WTC11 (cell line): Measurements from ENCODE around the gene RPS27A. TPM values are rescaled to one million over a fixed set of nuclear protein-coding genes. Genes with fewer than 3 reads are reported as not detected.
"Not testable (repeated sequence)": the region's sequence is repeated elsewhere in the genome, so short reads cannot be mapped to it uniquely, and the experiment has no call there.

ENCODE experiments used
- ATAC-seq: fragments of 200-7000 bp; cut with Tn5 transposase; 2 replicates; pipeline ENCODE4 v1.10.0; 2021; ENCODE audit warnings: mild to moderate bottlenecking, moderate library complexity
- CTCF ChIA-PET: fragments of 300-600 bp; sonication (Branson Sonifier 250); formaldehyde crosslinking; loops from one replicate; lab custom pipeline; 2021; ENCODE audit warnings: antibody characterized with exemption; lab: Charles Lee
- POLR2A ChIA-PET: fragments of 350-600 bp; sonication (Branson Sonifier 250); formaldehyde crosslinking; loops from one replicate; lab custom pipeline; 2021; ENCODE audit warnings: antibody characterized with exemption; lab: Charles Lee
- DNase-seq: peaks from one replicate; pipeline ENCODE4 v3.0.0; 2021; ENCODE audit warnings: low spot score
- H3K27ac Mint-ChIP-seq: 2 replicates; pipeline ENCODE4 v1.8.0; 2021; ENCODE audit warnings: mixed read lengths
- H3K27me3 Mint-ChIP-seq: 2 replicates; pipeline ENCODE4 v1.8.0; 2021; ENCODE audit warnings: low read depth, mild to moderate bottlenecking, moderate library complexity, mixed read lengths
- H3K36me3 Mint-ChIP-seq: 2 replicates; pipeline ENCODE4 v1.8.0; 2021; ENCODE audit warnings: mixed read lengths
- H3K4me1 Mint-ChIP-seq: 2 replicates; pipeline ENCODE4 v1.8.0; 2022; ENCODE audit warnings: mixed read lengths
- H3K4me3 Mint-ChIP-seq: 2 replicates; pipeline ENCODE4 v1.8.0; 2021; ENCODE audit warnings: mild to moderate bottlenecking, moderate library complexity, mixed read lengths
- H3K9me3 Mint-ChIP-seq: 2 replicates; pipeline ENCODE4 v1.8.0; 2021; ENCODE audit warnings: mixed read lengths
- HMGXB4 ChIP-seq: sonication (generic); formaldehyde crosslinking; IDR thresholded peaks from 2 replicates; pipeline ENCODE4 v1.8.1; 2023; ENCODE audit warnings: mild to moderate bottlenecking, moderate library complexity, missing genetic modification reagents
- IRF2 ChIP-seq: sonication (generic); formaldehyde crosslinking; IDR thresholded peaks from 2 replicates; pipeline ENCODE4 v1.8.0; 2022; ENCODE audit warnings: low read depth, missing genetic modification reagents, borderline replicate concordance
- NR1H2 ChIP-seq: sonication (generic); formaldehyde crosslinking; IDR thresholded peaks from 2 replicates; pipeline ENCODE4 v1.9.0; 2021; ENCODE audit warnings: mild to moderate bottlenecking, moderate library complexity, missing genetic modification reagents
- RORB ChIP-seq: fragments of 250-450 bp; sonication (Bioruptor Pico); IDR thresholded peaks from 2 replicates; pipeline ENCODE4 v1.9.0; 2021; ENCODE audit warnings: mild to moderate bottlenecking
- SMAD4 ChIP-seq: sonication (generic); formaldehyde crosslinking; IDR thresholded peaks from 2 replicates; pipeline ENCODE4 v1.8.0; 2022; ENCODE audit warnings: mild to moderate bottlenecking, missing genetic modification reagents
- SP1 ChIP-seq: sonication (generic); formaldehyde crosslinking; conservative IDR thresholded peaks from 2 replicates; pipeline ENCODE4 v1.8.1; 2022; ENCODE audit warnings: missing genetic modification reagents
- TP53 ChIP-seq: sonication (generic); formaldehyde crosslinking; IDR thresholded peaks from 2 replicates; pipeline ENCODE4 v1.8.1; 2023; ENCODE audit warnings: mild to moderate bottlenecking, missing genetic modification reagents
- ZMAT4 ChIP-seq: fragments of 250-450 bp; sonication (Bioruptor Pico); IDR thresholded peaks from 2 replicates; pipeline ENCODE4 v1.9.0; 2021; ENCODE audit warnings: mild to moderate bottlenecking
- ZNF138 ChIP-seq: sonication (generic); formaldehyde crosslinking; conservative IDR thresholded peaks from 2 replicates; pipeline ENCODE4 v1.8.1; 2022; ENCODE audit warnings: mild to moderate bottlenecking, moderate library complexity, missing genetic modification reagents
- ZNF263 ChIP-seq: sonication (generic); formaldehyde crosslinking; IDR thresholded peaks from 2 replicates; pipeline ENCODE4 v1.8.1; 2022; ENCODE audit warnings: low read depth, mild to moderate bottlenecking, moderate library complexity, missing genetic modification reagents
- ZNF423 ChIP-seq: fragments of 250-450 bp; sonication (Bioruptor Pico); IDR thresholded peaks from 2 replicates; pipeline ENCODE4 v2.1.2; 2022; ENCODE audit warnings: mild to moderate bottlenecking, moderate library complexity
- total RNA-seq: library from RNA; stranded (reverse); gene quantifications from 3 replicates; pipeline ENCODE4 v1.2.3, GENCODE V29; 2021
- TF ChIP-seq, protein P1 (sequence below): fragments of 200-600 bp; IDR thresholded peaks from 2 replicates; pipeline ENCODE4 v1.8.0; 2022; ENCODE audit warnings: antibody characterized with exemption
- TF ChIP-seq, protein P2 (sequence below): sonication (generic); formaldehyde crosslinking; IDR thresholded peaks from 2 replicates; pipeline ENCODE4 v1.8.0; 2022; ENCODE audit warnings: missing genetic modification reagents

The RPS27A gene
- total RNA-seq, 1 experiment from 2014 or later = 1,424 TPM

- no peak for TF ChIP-seq HMGXB4 (CRISPR knock-in tag)
- TF ChIP-seq SMAD4 (CRISPR knock-in tag) = no peak
- TF ChIP-seq ZMAT4 (CRISPR knock-in tag) = no peak
- TF ChIP-seq NR1H2 (CRISPR knock-in tag) = no peak
- no peak for TF ChIP-seq IRF2 (CRISPR knock-in tag)
Observed at GRCh38 chr2:55232084-55232862, at the start of gene RPS27A, which contains the start of gene CLHC1 (continued).

GRCh38 chr2:55186837-55187236, 45.7 kb upstream of the RPS27A start:
- ATAC-seq, H3K4me1 Mint-ChIP-seq, DNase-seq, H3K36me3 Mint-ChIP-seq, CTCF ChIA-PET, H3K27ac Mint-ChIP-seq, H3K4me3 Mint-ChIP-seq, H3K27me3 Mint-ChIP-seq, H3K9me3 Mint-ChIP-seq: not testable (repeated sequence)
- POLR2A ChIA-PET = interaction anchor here (0.6 kb wide), 1 partner anchor 10 kb away, joined by 3 read pairs; no protein-coding TSS in a partner anchor

DNA sequence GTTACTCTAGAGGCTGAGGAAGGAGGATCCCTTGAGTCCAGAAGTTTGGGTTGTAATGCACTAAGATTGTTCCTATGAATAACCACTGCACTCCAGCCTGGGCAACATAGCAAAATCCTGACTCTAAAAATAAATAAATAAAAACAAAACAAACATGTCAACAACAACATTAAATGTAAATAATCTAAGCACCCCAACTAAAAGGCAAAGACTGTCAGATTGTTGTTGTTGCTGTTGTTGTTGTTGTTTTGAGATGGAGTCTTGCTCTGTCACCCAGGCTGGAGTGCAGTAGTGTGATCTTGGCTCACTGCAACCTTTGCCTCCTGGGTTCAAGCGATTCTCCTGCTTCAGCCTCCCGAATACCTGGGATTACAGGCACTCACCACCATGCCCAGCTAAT, 40.6 kb upstream of the RPS27A start:
- DNase-seq, H3K27me3 Mint-ChIP-seq, H3K27ac Mint-ChIP-seq, H3K4me3 Mint-ChIP-seq, POLR2A ChIA-PET, H3K9me3 Mint-ChIP-seq, H3K36me3 Mint-ChIP-seq, CTCF ChIA-PET, H3K4me1 Mint-ChIP-seq, ATAC-seq: not testable (repeated sequence)

DNA sequence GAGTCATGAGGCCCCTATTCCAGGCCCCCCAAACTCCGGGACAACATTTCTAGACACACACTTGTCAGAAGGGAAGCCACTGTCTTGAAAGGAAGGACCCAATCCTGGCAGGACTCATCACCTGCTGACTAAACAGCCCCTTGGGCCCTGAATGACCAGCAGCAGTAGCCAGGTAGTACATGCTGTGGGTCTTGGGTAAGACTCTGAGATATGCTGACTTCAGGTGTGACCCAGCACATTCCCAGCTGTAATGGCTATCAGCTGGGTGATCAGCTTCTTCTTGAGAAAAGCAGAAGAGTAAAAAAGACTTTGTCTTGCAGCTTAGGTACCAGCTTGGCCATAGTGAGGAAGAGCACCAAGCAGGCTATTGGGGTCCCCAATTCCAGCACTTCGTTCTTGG, 36.0 kb upstream of the RPS27A start:
- DNase-seq = no peak
- no peak for ATAC-seq
- peaks cover 31% of the 10 kb centered on the region for H3K36me3 Mint-ChIP-seq
- TF ChIP-seq, protein P1, sequence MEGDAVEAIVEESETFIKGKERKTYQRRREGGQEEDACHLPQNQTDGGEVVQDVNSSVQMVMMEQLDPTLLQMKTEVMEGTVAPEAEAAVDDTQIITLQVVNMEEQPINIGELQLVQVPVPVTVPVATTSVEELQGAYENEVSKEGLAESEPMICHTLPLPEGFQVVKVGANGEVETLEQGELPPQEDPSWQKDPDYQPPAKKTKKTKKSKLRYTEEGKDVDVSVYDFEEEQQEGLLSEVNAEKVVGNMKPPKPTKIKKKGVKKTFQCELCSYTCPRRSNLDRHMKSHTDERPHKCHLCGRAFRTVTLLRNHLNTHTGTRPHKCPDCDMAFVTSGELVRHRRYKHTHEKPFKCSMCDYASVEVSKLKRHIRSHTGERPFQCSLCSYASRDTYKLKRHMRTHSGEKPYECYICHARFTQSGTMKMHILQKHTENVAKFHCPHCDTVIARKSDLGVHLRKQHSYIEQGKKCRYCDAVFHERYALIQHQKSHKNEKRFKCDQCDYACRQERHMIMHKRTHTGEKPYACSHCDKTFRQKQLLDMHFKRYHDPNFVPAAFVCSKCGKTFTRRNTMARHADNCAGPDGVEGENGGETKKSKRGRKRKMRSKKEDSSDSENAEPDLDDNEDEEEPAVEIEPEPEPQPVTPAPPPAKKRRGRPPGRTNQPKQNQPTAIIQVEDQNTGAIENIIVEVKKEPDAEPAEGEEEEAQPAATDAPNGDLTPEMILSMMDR = no peak
- TF ChIP-seq, protein P2, sequence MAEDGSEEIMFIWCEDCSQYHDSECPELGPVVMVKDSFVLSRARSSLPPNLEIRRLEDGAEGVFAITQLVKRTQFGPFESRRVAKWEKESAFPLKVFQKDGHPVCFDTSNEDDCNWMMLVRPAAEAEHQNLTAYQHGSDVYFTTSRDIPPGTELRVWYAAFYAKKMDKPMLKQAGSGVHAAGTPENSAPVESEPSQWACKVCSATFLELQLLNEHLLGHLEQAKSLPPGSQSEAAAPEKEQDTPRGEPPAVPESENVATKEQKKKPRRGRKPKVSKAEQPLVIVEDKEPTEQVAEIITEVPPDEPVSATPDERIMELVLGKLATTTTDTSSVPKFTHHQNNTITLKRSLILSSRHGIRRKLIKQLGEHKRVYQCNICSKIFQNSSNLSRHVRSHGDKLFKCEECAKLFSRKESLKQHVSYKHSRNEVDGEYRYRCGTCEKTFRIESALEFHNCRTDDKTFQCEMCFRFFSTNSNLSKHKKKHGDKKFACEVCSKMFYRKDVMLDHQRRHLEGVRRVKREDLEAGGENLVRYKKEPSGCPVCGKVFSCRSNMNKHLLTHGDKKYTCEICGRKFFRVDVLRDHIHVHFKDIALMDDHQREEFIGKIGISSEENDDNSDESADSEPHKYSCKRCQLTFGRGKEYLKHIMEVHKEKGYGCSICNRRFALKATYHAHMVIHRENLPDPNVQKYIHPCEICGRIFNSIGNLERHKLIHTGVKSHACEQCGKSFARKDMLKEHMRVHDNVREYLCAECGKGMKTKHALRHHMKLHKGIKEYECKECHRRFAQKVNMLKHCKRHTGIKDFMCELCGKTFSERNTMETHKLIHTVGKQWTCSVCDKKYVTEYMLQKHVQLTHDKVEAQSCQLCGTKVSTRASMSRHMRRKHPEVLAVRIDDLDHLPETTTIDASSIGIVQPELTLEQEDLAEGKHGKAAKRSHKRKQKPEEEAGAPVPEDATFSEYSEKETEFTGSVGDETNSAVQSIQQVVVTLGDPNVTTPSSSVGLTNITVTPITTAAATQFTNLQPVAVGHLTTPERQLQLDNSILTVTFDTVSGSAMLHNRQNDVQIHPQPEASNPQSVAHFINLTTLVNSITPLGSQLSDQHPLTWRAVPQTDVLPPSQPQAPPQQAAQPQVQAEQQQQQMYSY (CRISPR knock-in tag) = no peak
- TF ChIP-seq TP53 = no peak
- TF ChIP-seq RORB (CRISPR knock-in tag) = no peak
- TF ChIP-seq ZNF138 (CRISPR knock-in tag) = no peak
- TF ChIP-seq ZNF263 (CRISPR knock-in tag) = no peak
- TF ChIP-seq ZNF423 (CRISPR knock-in tag) = no peak
- no peak for TF ChIP-seq SP1 (CRISPR knock-in tag)
- H3K9me3 Mint-ChIP-seq = peaks cover 25% of the 10 kb centered on the region
- no peak overlapping the region for H3K4me3 Mint-ChIP-seq
- ChIA-PET CTCF (no interaction called here), POLR2A (no interaction called here)
- no peaks in the 10 kb centered on the region for H3K4me1 Mint-ChIP-seq
- H3K27me3 Mint-ChIP-seq = no peaks in the 10 kb centered on the region
- no peak overlapping the region for H3K27ac Mint-ChIP-seq
